ENCODE data around the gene FBH1.

The FBH1 gene

GRCh38 chr10:5894403-5894802 lies 4.4 kb downstream of the FBH1 start:
- DNase-seq (ENCODE audit: low read depth) = no peak
- no peak overlapping the region for H3K4me3 ChIP-seq (ENCODE audit: low read depth, low read length)
- TF ChIP-seq MYC (IDR thresholded peaks at IDR 0.05; ENCODE audit: low read depth, low read length) = no peak
- TF ChIP-seq, protein P1, sequence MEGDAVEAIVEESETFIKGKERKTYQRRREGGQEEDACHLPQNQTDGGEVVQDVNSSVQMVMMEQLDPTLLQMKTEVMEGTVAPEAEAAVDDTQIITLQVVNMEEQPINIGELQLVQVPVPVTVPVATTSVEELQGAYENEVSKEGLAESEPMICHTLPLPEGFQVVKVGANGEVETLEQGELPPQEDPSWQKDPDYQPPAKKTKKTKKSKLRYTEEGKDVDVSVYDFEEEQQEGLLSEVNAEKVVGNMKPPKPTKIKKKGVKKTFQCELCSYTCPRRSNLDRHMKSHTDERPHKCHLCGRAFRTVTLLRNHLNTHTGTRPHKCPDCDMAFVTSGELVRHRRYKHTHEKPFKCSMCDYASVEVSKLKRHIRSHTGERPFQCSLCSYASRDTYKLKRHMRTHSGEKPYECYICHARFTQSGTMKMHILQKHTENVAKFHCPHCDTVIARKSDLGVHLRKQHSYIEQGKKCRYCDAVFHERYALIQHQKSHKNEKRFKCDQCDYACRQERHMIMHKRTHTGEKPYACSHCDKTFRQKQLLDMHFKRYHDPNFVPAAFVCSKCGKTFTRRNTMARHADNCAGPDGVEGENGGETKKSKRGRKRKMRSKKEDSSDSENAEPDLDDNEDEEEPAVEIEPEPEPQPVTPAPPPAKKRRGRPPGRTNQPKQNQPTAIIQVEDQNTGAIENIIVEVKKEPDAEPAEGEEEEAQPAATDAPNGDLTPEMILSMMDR (IDR thresholded peaks at IDR 0.05; ENCODE audit: low read depth, low read length) = no peak
- TF ChIP-seq, protein P2, sequence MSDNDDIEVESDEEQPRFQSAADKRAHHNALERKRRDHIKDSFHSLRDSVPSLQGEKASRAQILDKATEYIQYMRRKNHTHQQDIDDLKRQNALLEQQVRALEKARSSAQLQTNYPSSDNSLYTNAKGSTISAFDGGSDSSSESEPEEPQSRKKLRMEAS (IDR thresholded peaks at IDR 0.05; ENCODE audit: low read depth, low read length) = no peak
- TF ChIP-seq POLR2A (IDR thresholded peaks at IDR 0.05; ENCODE audit: extremely low read depth, insufficient read length) = no peak

GRCh38 chr10:5894873-5895272 lies 4.8 kb downstream of the FBH1 start:
- no peak overlapping the region for H3K4me3 ChIP-seq (ENCODE audit: low read depth, low read length)
- no peak for TF ChIP-seq MYC (IDR thresholded peaks at IDR 0.05; ENCODE audit: low read depth, low read length)
- TF ChIP-seq, protein P1 (IDR thresholded peaks at IDR 0.05; ENCODE audit: low read depth, low read length) = no peak
- TF ChIP-seq POLR2A (IDR thresholded peaks at IDR 0.05; ENCODE audit: extremely low read depth, insufficient read length) = no peak
- TF ChIP-seq, protein P2 (IDR thresholded peaks at IDR 0.05; ENCODE audit: low read depth, low read length) = no peak
- no peak for DNase-seq (ENCODE audit: low read depth)

- no peak overlapping the region for H3K4me3 ChIP-seq (ENCODE audit: low read depth, low read length)
- TF ChIP-seq, protein P2 (IDR thresholded peaks at IDR 0.05; ENCODE audit: low read depth, low read length) = no peak
- TF ChIP-seq, protein P1 (IDR thresholded peaks at IDR 0.05; ENCODE audit: low read depth, low read length) = no peak
- TF ChIP-seq POLR2A (IDR thresholded peaks at IDR 0.05; ENCODE audit: extremely low read depth, insufficient read length) (no peak), MYC (IDR thresholded peaks at IDR 0.05; ENCODE audit: low read depth, low read length) (no peak)
- DNase-seq (ENCODE audit: low read depth) = no peak
These were observed 5.3 kb downstream of the FBH1 start for GRCh38 chr10:5895365-5895764.

DNA sequence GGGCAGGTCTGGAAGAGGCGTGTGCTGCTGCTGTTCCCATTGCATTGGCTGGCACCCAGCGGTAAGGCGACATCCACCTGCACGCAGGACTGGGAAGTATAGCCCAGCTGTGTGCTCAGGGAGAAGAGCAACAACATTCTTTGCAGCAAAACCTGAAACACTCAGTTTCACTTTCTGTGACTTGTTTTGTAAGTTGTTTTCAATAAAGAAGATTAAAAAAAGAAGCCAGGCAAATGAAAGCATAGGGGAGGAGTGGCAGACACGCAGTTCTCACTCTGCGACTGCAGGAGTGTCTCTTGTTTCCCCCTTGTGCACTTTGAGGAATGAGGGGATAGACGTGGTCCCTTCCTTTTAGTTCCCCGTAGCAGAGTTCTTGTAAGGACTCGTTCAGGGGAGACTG lies 5.8 kb downstream of the FBH1 start:
- H3K4me3 ChIP-seq (ENCODE audit: low read depth, low read length) = no peak overlapping the region
- TF ChIP-seq POLR2A (IDR thresholded peaks at IDR 0.05; ENCODE audit: extremely low read depth, insufficient read length) (no peak), MYC (IDR thresholded peaks at IDR 0.05; ENCODE audit: low read depth, low read length) (no peak)
- TF ChIP-seq, protein P1 (IDR thresholded peaks at IDR 0.05; ENCODE audit: low read depth, low read length) = no peak
- TF ChIP-seq, protein P2 (IDR thresholded peaks at IDR 0.05; ENCODE audit: low read depth, low read length) = no peak
- no peak for DNase-seq (ENCODE audit: low read depth)

GRCh38 chr10:5896208-5897052 lies 6.4 kb downstream of the FBH1 start:
- no peak for DNase-seq (ENCODE audit: low read depth)
- TF ChIP-seq, protein P1 (IDR thresholded peaks at IDR 0.05; ENCODE audit: low read depth, low read length) = no peak
- H3K4me3 ChIP-seq (ENCODE audit: low read depth, low read length) = no peak overlapping the region

DNA sequence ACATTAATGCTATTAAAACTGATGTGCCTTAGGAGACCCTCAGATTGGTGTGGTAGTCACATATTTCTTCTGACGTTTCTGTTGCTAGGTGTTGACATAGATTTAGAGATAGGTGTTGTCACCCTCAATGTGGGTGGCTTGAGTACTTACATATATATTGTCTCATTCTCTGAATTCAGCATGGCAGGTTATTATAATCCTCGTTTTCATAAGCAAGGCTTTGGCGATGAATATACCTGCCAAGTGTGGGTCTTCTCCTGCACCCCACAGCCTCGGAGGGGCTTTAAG lies 7.0 kb downstream of the FBH1 start:
- no peak overlapping the region for H3K4me3 ChIP-seq (ENCODE audit: low read depth, low read length)
- DNase-seq (ENCODE audit: low read depth) = no peak
- TF ChIP-seq, protein P2 (IDR thresholded peaks at IDR 0.05; ENCODE audit: low read depth, low read length) = no peak
- TF ChIP-seq POLR2A (IDR thresholded peaks at IDR 0.05; ENCODE audit: extremely low read depth, insufficient read length) (no peak), MYC (IDR thresholded peaks at IDR 0.05; ENCODE audit: low read depth, low read length) (no peak)
- TF ChIP-seq, protein P1 (IDR thresholded peaks at IDR 0.05; ENCODE audit: low read depth, low read length) = no peak

Data from NB4 (cell line).